ENCODE data around the gene BTNL8. TPM values are rescaled to one million over a fixed set of nuclear protein-coding genes. Genes with fewer than 3 reads are reported as not detected.

BTNL8 gene
- total and polyA plus RNA-seq, 2 of the 13 experiments (the other 11 are each of a cell fraction or from before 2014, with no cell fraction given), result not detected

- TF ChIP-seq ELF1 (CRISPR knock-in tag; IDR thresholded peaks at IDR 0.05) (no peak), KDM1A (CRISPR knock-in tag; IDR thresholded peaks at IDR 0.05) (no peak), ZNF136 (CRISPR knock-in tag; IDR thresholded peaks at IDR 0.05; ENCODE audit: low read depth) (no peak), ARNT (IDR thresholded peaks at IDR 0.05) (no peak), ZNF30 (CRISPR knock-in tag; IDR thresholded peaks at IDR 0.05) (no peak), PITX1 (CRISPR knock-in tag; IDR thresholded peaks at IDR 0.05) (no peak), REXO4 (CRISPR knock-in tag; IDR thresholded peaks at IDR 0.05; ENCODE audit: borderline replicate concordance) (no peak), PHF5A (CRISPR knock-in tag; IDR thresholded peaks at IDR 0.05; ENCODE audit: low read depth, unreplicated experiment) (no peak), ZNF878 (CRISPR knock-in tag; IDR thresholded peaks at IDR 0.05) (no peak), CHCHD3 (CRISPR knock-in tag; IDR thresholded peaks at IDR 0.05) (no peak), ZNF577 (CRISPR knock-in tag; IDR thresholded peaks at IDR 0.05; ENCODE audit: borderline replicate concordance, low read depth) (no peak), GMEB1 (CRISPR knock-in tag; IDR thresholded peaks at IDR 0.05; ENCODE audit: borderline replicate concordance) (no peak), ZNF564 (CRISPR knock-in tag; IDR thresholded peaks at IDR 0.05) (no peak), SP4 (CRISPR knock-in tag; IDR thresholded peaks at IDR 0.05) (no peak), AHR (CRISPR knock-in tag; IDR thresholded peaks at IDR 0.05) (no peak), NCOA1 (CRISPR knock-in tag; IDR thresholded peaks at IDR 0.05) (no peak)
- H3K4me1 ChIP-seq (ENCODE audit: insufficient read depth, low read length), result no peaks in the 10 kb centered on the region
- peaks cover 4 to 23% of the 10 kb centered on the region in 2 experiments for H3K36me3 ChIP-seq (replicated peaks in 1 of 2; ENCODE audit: control insufficient read depth in 1 of 2, insufficient read depth in 2 of 2, low read length in 2 of 2)
- H3K4me3 ChIP-seq (replicated peaks in 1 of 3; ENCODE audit: insufficient read depth in 1 of 3, low read depth in 2 of 3, low read length in 3 of 3), result no peak overlapping the region
- no peak for ATAC-seq
- intact Hi-C loops (cut with micrococcal nuclease; ENCODE audit: unreplicated experiment) (no loop called here), in situ Hi-C loops (cut with HindIII; ENCODE audit: extremely low pct_ligation_motif_present, low pct_unique_long_range_greater_than_20kb) (no loop called here)
- ChIA-PET CTCF (ENCODE audit: low intra/inter-chr PET ratio, low total read pairs) (no interaction called here), POLR2A (no interaction called here)
- H3K27me3 ChIP-seq (ENCODE audit: control insufficient read depth in 1 of 2, insufficient read depth in 2 of 2, low read length in 2 of 2), result no peaks in the 10 kb centered on the region
- H3K9me3 ChIP-seq (ENCODE audit: low read length), result no peaks in the 10 kb centered on the region
- H3K9ac ChIP-seq (ENCODE audit: insufficient read depth, low read depth, low read length), result no peak overlapping the region
- no peak overlapping the region for H2AFZ ChIP-seq (ENCODE audit: low read length)
- no peak for FAIRE-seq
- no peak overlapping the region for H3K27ac ChIP-seq (ENCODE audit: extremely low read length, insufficient read depth, low read length)
- H3K79me2 ChIP-seq (ENCODE audit: insufficient read depth, low read length), result no peaks in the 10 kb centered on the region
- no peak for DNase-seq (ENCODE audit: low spot score)
- BruUV-seq (replicated peaks), result no TSS peak
- H4K20me1 ChIP-seq (ENCODE audit: insufficient read depth, low read length), result no peaks in the 10 kb centered on the region
- H3K4me2 ChIP-seq (ENCODE audit: low read depth, low read length), result no peak overlapping the region
- WGBS (ENCODE audit: low lambda C conversion rate), result 79% methylated on average over 4 of the region's 4 CpGs
Measured at GRCh38 chr5:180849827-180850226, 49.1 kb upstream of the BTNL8 start.

Measured in HepG2 (cell line).